Measurements from ENCODE around the gene NIP7. TPM values are rescaled to one million over a fixed set of nuclear protein-coding genes. Genes with fewer than 3 reads are reported as not detected.
"Not testable (repeated sequence)": the region's sequence is repeated elsewhere in the genome, so short reads cannot be mapped to it uniquely, and the experiment has no call there.

Gene NIP7
- 28.8 and 45.5 TPM in 2 replicates for total RNA-seq

- DNase-seq (ENCODE audit: low read depth): peak; percentile 96
- H3K4me3 ChIP-seq (ENCODE audit: low read depth, low read length): peak within 1 kb of the TSS; percentile 90
- FAIRE-seq: peak; percentile 60
- TF ChIP-seq, protein P1, sequence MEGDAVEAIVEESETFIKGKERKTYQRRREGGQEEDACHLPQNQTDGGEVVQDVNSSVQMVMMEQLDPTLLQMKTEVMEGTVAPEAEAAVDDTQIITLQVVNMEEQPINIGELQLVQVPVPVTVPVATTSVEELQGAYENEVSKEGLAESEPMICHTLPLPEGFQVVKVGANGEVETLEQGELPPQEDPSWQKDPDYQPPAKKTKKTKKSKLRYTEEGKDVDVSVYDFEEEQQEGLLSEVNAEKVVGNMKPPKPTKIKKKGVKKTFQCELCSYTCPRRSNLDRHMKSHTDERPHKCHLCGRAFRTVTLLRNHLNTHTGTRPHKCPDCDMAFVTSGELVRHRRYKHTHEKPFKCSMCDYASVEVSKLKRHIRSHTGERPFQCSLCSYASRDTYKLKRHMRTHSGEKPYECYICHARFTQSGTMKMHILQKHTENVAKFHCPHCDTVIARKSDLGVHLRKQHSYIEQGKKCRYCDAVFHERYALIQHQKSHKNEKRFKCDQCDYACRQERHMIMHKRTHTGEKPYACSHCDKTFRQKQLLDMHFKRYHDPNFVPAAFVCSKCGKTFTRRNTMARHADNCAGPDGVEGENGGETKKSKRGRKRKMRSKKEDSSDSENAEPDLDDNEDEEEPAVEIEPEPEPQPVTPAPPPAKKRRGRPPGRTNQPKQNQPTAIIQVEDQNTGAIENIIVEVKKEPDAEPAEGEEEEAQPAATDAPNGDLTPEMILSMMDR (IDR thresholded peaks at IDR 0.05; ENCODE audit: insufficient read depth, low read length, severe bottlenecking): peak; percentile 92
- H3K36me3 ChIP-seq (ENCODE audit: control insufficient read depth, insufficient read depth, low read length): peaks cover 17% of the 10 kb centered on the region
- no peaks in the 10 kb centered on the region for H3K27me3 ChIP-seq (ENCODE audit: control insufficient read depth, insufficient read depth, low read length)
These were observed at the start of gene NIP7, which contains the start of gene COG8 for GRCh38 chr16:69339289-69340094. NIP7 (plus strand) TSS chr16:69339772; CDS start chr16:69339830, 58 bp downstream. COG8 (minus strand) TSS chr16:69339564; CDS start chr16:69339552, 12 bp downstream.

- not testable (repeated sequence) for DNase-seq (ENCODE audit: low read depth); FAIRE-seq; H3K27me3 ChIP-seq (ENCODE audit: control insufficient read depth, insufficient read depth, low read length); H3K36me3 ChIP-seq (ENCODE audit: control insufficient read depth, insufficient read depth, low read length); H3K4me3 ChIP-seq (ENCODE audit: low read depth, low read length)
These were observed 47.9 kb upstream of the NIP7 start for GRCh38 chr16:69291657-69292056.

GRCh38 chr16:69293401-69293800 is 46.2 kb upstream of the NIP7 start:
- no peaks in the 10 kb centered on the region for H3K36me3 ChIP-seq (ENCODE audit: control insufficient read depth, insufficient read depth, low read length)
- TF ChIP-seq, protein P1 (IDR thresholded peaks at IDR 0.05; ENCODE audit: insufficient read depth, low read length, severe bottlenecking): no peak
- DNase-seq (ENCODE audit: low read depth) (no peak), FAIRE-seq (no peak)
- H3K27me3 ChIP-seq (ENCODE audit: control insufficient read depth, insufficient read depth, low read length): no peaks in the 10 kb centered on the region
- no peak overlapping the region for H3K4me3 ChIP-seq (ENCODE audit: low read depth, low read length)

- DNase-seq (ENCODE audit: low read depth): peak; percentile 79
- H3K4me3 ChIP-seq (ENCODE audit: low read depth, low read length): no peak overlapping the region
- no peaks in the 10 kb centered on the region for H3K27me3 ChIP-seq (ENCODE audit: control insufficient read depth, insufficient read depth, low read length)
- TF ChIP-seq, protein P1 (IDR thresholded peaks at IDR 0.05; ENCODE audit: insufficient read depth, low read length, severe bottlenecking): no peak
- FAIRE-seq: peak; percentile 75
- no peaks in the 10 kb centered on the region for H3K36me3 ChIP-seq (ENCODE audit: control insufficient read depth, insufficient read depth, low read length)
These were observed 45.5 kb upstream of the NIP7 start for GRCh38 chr16:69294051-69294450.

GRCh38 chr16:69296771-69297170 is 42.8 kb upstream of the NIP7 start:
- FAIRE-seq; H3K4me3 ChIP-seq (ENCODE audit: low read depth, low read length); DNase-seq (ENCODE audit: low read depth); H3K36me3 ChIP-seq (ENCODE audit: control insufficient read depth, insufficient read depth, low read length); H3K27me3 ChIP-seq (ENCODE audit: control insufficient read depth, insufficient read depth, low read length): not testable (repeated sequence)

- peaks cover 4% of the 10 kb centered on the region for H3K36me3 ChIP-seq (ENCODE audit: control insufficient read depth, insufficient read depth, low read length)
- TF ChIP-seq, protein P1 (IDR thresholded peaks at IDR 0.05; ENCODE audit: insufficient read depth, low read length, severe bottlenecking): no peak
- no peaks in the 10 kb centered on the region for H3K27me3 ChIP-seq (ENCODE audit: control insufficient read depth, insufficient read depth, low read length)
- no peak for DNase-seq (ENCODE audit: low read depth)
- H3K4me3 ChIP-seq (ENCODE audit: low read depth, low read length): no peak overlapping the region
- no peak for FAIRE-seq
These were observed 41.3 kb upstream of the NIP7 start for GRCh38 chr16:69298261-69298660.

Measured in bronchial epithelial cell (primary cell).